Hepatocyte (in vitro differentiated cells): Measurements from ENCODE around the gene USP11. TPM values are rescaled to one million over a fixed set of nuclear protein-coding genes. Genes with fewer than 3 reads are reported as not detected.
A peak's percentile ranks its signal among the peaks of the same experiment; 100 is the strongest.

ENCODE experiments used
- DNase-seq: peaks from one replicate; pipeline ENCODE4 v3.0.0-alpha.2; 2016; ENCODE audit warnings: low spot score
- H2AFZ ChIP-seq: fragments of 200-600 bp; sonication (generic); 2 replicates; pipeline ENCODE4 v1.6.0; 2016; ENCODE audit warnings: antibody characterized with exemption, mild to moderate bottlenecking
- H3K27ac ChIP-seq: fragments of 200-600 bp; sonication (generic); 2 replicates; pipeline ENCODE4 v1.5.1; 2016; ENCODE audit warnings: mild to moderate bottlenecking
- H3K27me3 ChIP-seq: fragments of 200-600 bp; sonication (generic); 2 replicates; pipeline ENCODE4 v1.6.1; 2016
- H3K36me3 ChIP-seq: fragments of 200-600 bp; sonication (generic); replicated peaks from 2 replicates; pipeline ENCODE4 v1.5.1; 2016; ENCODE audit warnings: low read depth; ENCODE audit not compliant: insufficient read depth
- H3K4me1 ChIP-seq: fragments of 200-600 bp; sonication (generic); 2 replicates; pipeline ENCODE4 v1.5.1; 2016; ENCODE audit warnings: mild to moderate bottlenecking, moderate library complexity; ENCODE audit not compliant: insufficient read depth
- H3K4me2 ChIP-seq: fragments of 200-600 bp; sonication (generic); 2 replicates; pipeline ENCODE4 v1.6.0; 2016
- H3K4me3 ChIP-seq: fragments of 200-600 bp; sonication (generic); 2 replicates; pipeline ENCODE4 v1.5.1; 2016; ENCODE audit warnings: mild to moderate bottlenecking
- H3K79me2 ChIP-seq: fragments of 200-600 bp; sonication (generic); 2 replicates; pipeline ENCODE4 v1.6.0; 2017; ENCODE audit warnings: mild to moderate bottlenecking
- H3K9me2 ChIP-seq: fragments of 200-600 bp; sonication (generic); replicated peaks from 2 replicates; pipeline ENCODE4 v1.6.0; 2017; ENCODE audit warnings: mild to moderate bottlenecking; ENCODE audit not compliant: insufficient read depth
- H3K9me3 ChIP-seq: fragments of 200-600 bp; sonication (generic); 2 replicates; pipeline ENCODE4 v1.5.1; 2016; ENCODE audit warnings: low read depth, mild to moderate bottlenecking
- H4K20me1 ChIP-seq: fragments of 200-600 bp; sonication (generic); 2 replicates; pipeline ENCODE4 v1.6.0; 2016; ENCODE audit warnings: mild to moderate bottlenecking; ENCODE audit not compliant: insufficient read depth, poor library complexity, severe bottlenecking
- EZH2 ChIP-seq: fragments of 200-600 bp; sonication (generic); IDR thresholded peaks from 2 replicates; pipeline ENCODE4 v1.6.1; 2016; ENCODE audit warnings: antibody characterized with exemption, mild to moderate bottlenecking, borderline replicate concordance
- EZH2phosphoT487 ChIP-seq: fragments of 200-600 bp; sonication (generic); IDR thresholded peaks from one replicate; pipeline ENCODE4 v1.6.1; 2018; ENCODE audit warnings: antibody characterized with exemption, mild to moderate bottlenecking, low read depth, moderate library complexity; ENCODE audit not compliant: unreplicated experiment, severe bottlenecking
- WGBS: methylation state at CpG from one replicate; pipeline ENCODE4 v1.1.6; 2016; ENCODE audit warnings: low lambda C conversion rate; ENCODE audit errors: missing lambda C conversion rate; 5-methylcytosine and 5-hydroxymethylcytosine counted together
- polyA plus RNA-seq: library from polyadenylated mRNA; unstranded; fragments of >200 nt; fragmentation: Nextera tagmentation; extraction: Ambion mirVana; gene quantifications from 2 replicates; pipeline ENCODE4 v1.2.1, GENCODE V29; 2016
- total RNA-seq: library from RNA; depleted of rRNA; stranded (reverse); fragments of >200 nt; gene quantifications from 2 replicates; pipeline ENCODE4 v1.2.3, GENCODE V29; 2014
- TF ChIP-seq, protein P1 (sequence below): fragments of 200-600 bp; sonication (generic); IDR thresholded peaks from 2 replicates; pipeline ENCODE4 v1.5.1; 2016; ENCODE audit warnings: antibody characterized with exemption, mild to moderate bottlenecking; ENCODE audit not compliant: poor library complexity

USP11 gene
- total and polyA plus RNA-seq, 2 experiments from 2014 or later: 89.2 to 199 TPM

DNA sequence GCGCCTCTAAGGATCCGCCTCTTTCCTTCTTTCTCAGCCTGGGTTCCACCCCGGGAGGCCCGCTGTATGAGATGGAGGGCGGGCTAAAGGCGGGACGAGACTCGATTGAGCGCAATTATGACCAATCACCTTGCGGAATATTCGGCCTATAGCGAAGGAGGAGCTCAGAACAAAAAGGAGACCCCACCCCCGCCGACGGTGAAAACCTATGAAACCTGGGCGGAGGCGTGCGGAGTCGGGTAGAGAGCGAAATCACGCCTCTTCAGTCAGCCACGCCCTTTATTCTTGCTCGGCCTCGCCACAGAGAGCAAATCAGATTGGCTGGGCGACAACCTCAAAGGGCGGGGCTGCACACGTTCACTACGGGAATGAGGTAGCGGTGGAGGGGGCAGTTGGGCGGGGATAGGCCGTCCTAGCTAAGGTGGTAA lies 14.9 kb upstream of the USP11 start:
- Histone ChIP-seq H3K36me3 (no peaks in the 10 kb centered on the region), H3K4me3 (peak overlapping the region; percentile 56), H2AFZ (peak overlapping the region; percentile 14), H4K20me1 (peaks cover 36% of the 10 kb centered on the region), H3K79me2 (peaks cover 42% of the 10 kb centered on the region), H3K9me3 (no peaks in the 10 kb centered on the region), H3K27ac (peak overlapping the region; percentile 99), H3K4me2 (peak overlapping the region; percentile 97), H3K9me2 (no peaks in the 10 kb centered on the region), H3K4me1 (peaks cover 25% of the 10 kb centered on the region), H3K27me3 (no peaks in the 10 kb centered on the region)
- 1% methylated on average over 30 of the region's 31 CpGs for WGBS
- TF ChIP-seq, protein P1, sequence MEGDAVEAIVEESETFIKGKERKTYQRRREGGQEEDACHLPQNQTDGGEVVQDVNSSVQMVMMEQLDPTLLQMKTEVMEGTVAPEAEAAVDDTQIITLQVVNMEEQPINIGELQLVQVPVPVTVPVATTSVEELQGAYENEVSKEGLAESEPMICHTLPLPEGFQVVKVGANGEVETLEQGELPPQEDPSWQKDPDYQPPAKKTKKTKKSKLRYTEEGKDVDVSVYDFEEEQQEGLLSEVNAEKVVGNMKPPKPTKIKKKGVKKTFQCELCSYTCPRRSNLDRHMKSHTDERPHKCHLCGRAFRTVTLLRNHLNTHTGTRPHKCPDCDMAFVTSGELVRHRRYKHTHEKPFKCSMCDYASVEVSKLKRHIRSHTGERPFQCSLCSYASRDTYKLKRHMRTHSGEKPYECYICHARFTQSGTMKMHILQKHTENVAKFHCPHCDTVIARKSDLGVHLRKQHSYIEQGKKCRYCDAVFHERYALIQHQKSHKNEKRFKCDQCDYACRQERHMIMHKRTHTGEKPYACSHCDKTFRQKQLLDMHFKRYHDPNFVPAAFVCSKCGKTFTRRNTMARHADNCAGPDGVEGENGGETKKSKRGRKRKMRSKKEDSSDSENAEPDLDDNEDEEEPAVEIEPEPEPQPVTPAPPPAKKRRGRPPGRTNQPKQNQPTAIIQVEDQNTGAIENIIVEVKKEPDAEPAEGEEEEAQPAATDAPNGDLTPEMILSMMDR: no peak
- no peak for TF ChIP-seq EZH2phosphoT487
- TF ChIP-seq EZH2: no peak
- peak; percentile 100 for DNase-seq

DNA sequence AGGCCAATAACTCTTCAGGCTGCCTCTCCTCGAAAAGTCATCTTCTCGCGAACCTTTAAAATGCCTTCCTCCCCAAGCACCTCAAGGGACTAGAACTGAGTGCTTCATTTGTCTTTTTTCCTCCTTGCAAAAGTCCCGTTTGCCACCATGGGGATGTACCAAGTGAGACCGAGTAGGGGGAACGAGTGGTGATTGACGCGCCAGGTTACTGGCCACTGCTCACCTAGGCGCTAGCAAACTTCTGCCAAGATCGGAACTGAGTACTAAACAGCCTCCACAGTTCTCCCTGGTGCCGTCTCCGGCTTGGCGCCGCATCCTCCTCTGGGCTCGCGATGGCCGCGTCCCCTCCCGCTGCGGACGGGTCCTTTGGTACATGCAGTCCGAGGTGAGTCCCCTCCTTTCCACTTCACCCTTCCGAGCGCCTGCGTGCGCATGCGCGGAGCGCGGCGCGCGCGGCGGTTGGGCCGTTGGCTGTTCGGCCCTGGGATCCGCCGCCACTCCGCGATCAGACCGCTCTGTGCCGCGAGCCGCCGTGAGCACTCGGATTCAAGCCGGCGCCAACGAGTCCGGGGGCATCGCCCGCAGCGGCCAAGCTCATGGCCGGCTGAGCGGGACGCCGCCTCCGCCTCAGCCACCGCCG lies 14.4 kb upstream of the USP11 start, which contains the start of gene CDK16:
CDK16 (plus strand) TSS at position 402 of the 640 bp plus-strand sequence. CDS start 4,877 bp downstream, outside the sequence.
- under 1% methylated on average over 44 of the region's 61 CpGs for WGBS
- peak within 1 kb of the TSS; percentile 82 for H2AFZ ChIP-seq
- TF ChIP-seq, protein P1: no peak
- TF ChIP-seq EZH2phosphoT487 (no peak), EZH2 (no peak)
- H3K4me3 ChIP-seq: peak within 1 kb of the TSS; percentile 56
- H3K79me2 ChIP-seq: peaks cover 45% of the 10 kb centered on the region
- no peaks in the 10 kb centered on the region for H3K9me2 ChIP-seq
- H4K20me1 ChIP-seq: peaks cover 41% of the 10 kb centered on the region
- H3K27ac ChIP-seq: peak within 1 kb of the TSS; percentile 99
- H3K36me3 ChIP-seq: no peaks in the 10 kb centered on the region
- no peaks in the 10 kb centered on the region for H3K27me3 ChIP-seq
- peak within 1 kb of the TSS; percentile 97 for H3K4me2 ChIP-seq
- H3K4me1 ChIP-seq: peaks cover 25% of the 10 kb centered on the region
- DNase-seq: peak; percentile 91
- H3K9me3 ChIP-seq: no peaks in the 10 kb centered on the region

DNA sequence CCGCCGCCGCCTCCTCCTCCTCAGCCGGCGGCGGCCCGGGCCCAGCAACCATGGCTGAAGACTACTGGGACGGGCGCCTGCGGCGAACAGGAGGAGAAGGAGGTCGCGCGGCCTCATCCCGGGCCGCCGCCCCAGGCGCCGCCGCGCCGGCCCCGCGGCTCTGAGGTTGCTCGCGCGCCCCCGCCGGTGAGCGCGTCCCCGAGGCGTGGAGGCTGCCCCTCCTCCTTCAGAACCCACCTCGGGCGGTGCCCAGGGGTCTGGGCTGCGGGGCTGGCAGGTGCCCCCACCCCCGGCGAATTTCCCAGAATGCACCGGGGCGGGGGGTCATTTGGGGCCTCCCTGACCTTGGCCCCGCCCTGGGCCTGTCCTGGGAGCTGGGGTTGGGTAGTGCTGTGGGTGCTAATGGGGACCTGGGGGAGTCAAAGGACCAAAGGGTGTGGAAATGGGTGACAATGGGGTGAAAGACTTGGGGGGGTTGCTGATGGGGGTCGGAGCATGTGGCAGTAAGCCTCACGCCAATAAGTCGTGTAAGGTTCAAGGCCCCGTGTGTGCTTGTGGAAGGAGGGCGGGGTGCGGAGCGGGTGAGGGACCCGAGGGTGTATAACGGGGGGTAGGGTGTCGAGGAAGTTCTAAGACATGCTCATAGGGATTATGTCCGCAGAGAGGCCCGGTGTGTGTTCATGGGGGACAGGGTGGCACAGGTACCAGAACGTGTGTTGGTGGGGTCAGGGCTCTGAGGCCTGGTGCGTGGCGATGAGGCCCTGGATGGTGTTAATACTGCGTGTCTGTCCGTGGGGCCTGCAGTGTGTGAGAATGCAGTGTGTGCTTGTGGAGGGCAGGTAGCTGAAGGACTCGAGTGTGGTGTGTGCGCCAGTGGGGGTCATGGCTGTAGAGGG lies 13.6 kb upstream of the USP11 start:
- Histone ChIP-seq H3K4me1 (peaks cover 25% of the 10 kb centered on the region), H3K4me2 (peak overlapping the region; percentile 97), H2AFZ (peak overlapping the region; percentile 82), H3K9me2 (no peaks in the 10 kb centered on the region), H3K36me3 (no peaks in the 10 kb centered on the region), H4K20me1 (peaks cover 44% of the 10 kb centered on the region), H3K4me3 (peak overlapping the region; percentile 56), H3K27ac (peak overlapping the region; percentile 99), H3K27me3 (no peaks in the 10 kb centered on the region), H3K9me3 (no peaks in the 10 kb centered on the region), H3K79me2 (peaks cover 45% of the 10 kb centered on the region)
- DNase-seq: peak; percentile 83
- WGBS: 6% methylated on average over 41 of the region's 60 CpGs
- TF ChIP-seq EZH2 (no peak), EZH2phosphoT487 (no peak)
- TF ChIP-seq, protein P1: no peak
